Caco-2 (cell line): ENCODE data around the gene PRR12. TPM values are rescaled to one million over a fixed set of nuclear protein-coding genes. Genes with fewer than 3 reads are reported as not detected.

Experiments
- BruUV-seq: library from RNA; stranded (reverse); fragments of 400-500 nt; replicated peaks from 2 replicates; lab custom pipeline; 2021; lab: Mats Ljungman, UMichigan
- CTCF ChIA-PET: fragments of 300-600 bp; sonication (Branson Sonifier 250); formaldehyde crosslinking; loops from one replicate; lab custom pipeline; 2022; ENCODE audit warnings: antibody characterized with exemption; lab: Charles Lee
- POLR2A ChIA-PET: fragments of 300-600 bp; sonication (Branson Sonifier 250); formaldehyde crosslinking; loops from one replicate; lab custom pipeline; 2022; ENCODE audit warnings: antibody characterized with exemption; lab: Charles Lee
- DNase-seq, 2 experiments: peaks; one replicate each; pipeline versions ENCODE4 v3.0.0 to v3.0.0-alpha.2; 2020 to 2022
- H3K27me3 ChIP-seq: replicated peaks from 2 replicates; pipeline ENCODE4 v1.6.0; 2011; ENCODE audit warnings: low read length; ENCODE audit not compliant: control insufficient read depth, insufficient read depth
- H3K36me3 ChIP-seq: 2 replicates; pipeline ENCODE4 v1.5.1; 2011; ENCODE audit warnings: low read length; ENCODE audit not compliant: control insufficient read depth, insufficient read depth
- H3K4me1 ChIP-seq: fragments of 250-450 bp; sonication (Bioruptor Pico); 2 replicates; pipeline ENCODE4 v1.5.1; 2020; ENCODE audit warnings: mild to moderate bottlenecking
- H3K4me3 ChIP-seq: 2 replicates; pipeline ENCODE4 v1.5.1; 2011; ENCODE audit warnings: low read depth, mild to moderate bottlenecking, control low read depth, low read length
- H3K9me3 ChIP-seq: fragments of 250-450 bp; sonication (Bioruptor Pico); 2 replicates; pipeline ENCODE4 v1.5.1; 2020; ENCODE audit warnings: mild to moderate bottlenecking, moderate library complexity
- H3K27ac Mint-ChIP-seq: one replicate; pipeline ENCODE4 v1.8.0; 2022; ENCODE audit warnings: mixed read lengths; ENCODE audit not compliant: unreplicated experiment
- H3K27me3 Mint-ChIP-seq: one replicate; pipeline ENCODE4 v1.8.0; 2022; ENCODE audit warnings: mixed read lengths; ENCODE audit not compliant: insufficient read depth, unreplicated experiment
- H3K36me3 Mint-ChIP-seq: one replicate; pipeline ENCODE4 v1.8.0; 2022; ENCODE audit warnings: mild to moderate bottlenecking, mixed read lengths; ENCODE audit not compliant: insufficient read depth, unreplicated experiment
- H3K4me1 Mint-ChIP-seq: one replicate; pipeline ENCODE4 v1.8.0; 2022; ENCODE audit warnings: low read depth, mixed read lengths; ENCODE audit not compliant: unreplicated experiment
- H3K4me3 Mint-ChIP-seq: one replicate; pipeline ENCODE4 v1.8.0; 2022; ENCODE audit warnings: mild to moderate bottlenecking, moderate library complexity, mixed read lengths; ENCODE audit not compliant: unreplicated experiment
- H3K9me3 Mint-ChIP-seq: one replicate; pipeline ENCODE4 v1.8.0; 2022; ENCODE audit warnings: mixed read lengths; ENCODE audit not compliant: unreplicated experiment
- CTCF ChIP-seq, 2 experiments: fragments of 200-600 bp in 1 of 2; IDR thresholded peaks; 1 replicate in 1 of 2; 2 replicates in 1 of 2; pipeline versions ENCODE4 v1.5.1 to v1.8.0; 2011 to 2022; ENCODE audit warnings: antibody characterized with exemption in 1 of 2, control low read depth in 1 of 2, inconsistent platforms in 1 of 2, low read depth in 1 of 2, low read length in 1 of 2, mild to moderate bottlenecking in 1 of 2, moderate library complexity in 1 of 2; ENCODE audit not compliant: insufficient read depth in 1 of 2, severe bottlenecking in 1 of 2, unreplicated experiment in 1 of 2
- intact Hi-C: fragments of 100-400 bp; cut with micrococcal nuclease; formaldehyde crosslinking; loops from one replicate; pipeline ENCODE4 v1.10.0; 2022; ENCODE audit not compliant: unreplicated experiment
- total RNA-seq: library from RNA; stranded (reverse); gene quantifications from 2 replicates; pipeline ENCODE4 v1.2.3, GENCODE V29; 2022

Gene PRR12
- total RNA-seq, 1 experiment from 2014 or later = 38.8 TPM

GRCh38 chr19:49656456-49657109 lies 65.6 kb downstream of the PRR12 start:
- no peak for TF ChIP-seq CTCF (IDR thresholded peaks at IDR 0.05; ENCODE audit: insufficient read depth in 1 of 2, low read depth in 1 of 2, low read length in 1 of 2, severe bottlenecking in 1 of 2, unreplicated experiment in 1 of 2)
- no peak overlapping the region for H3K4me3 ChIP-seq
- H3K36me3 Mint-ChIP-seq = peaks cover 84% of the 10 kb centered on the region
- POLR2A ChIA-PET = interaction anchor here (1.4 kb wide), 1 partner anchor 17 kb away, joined by 3 read pairs; the partner anchor contains the start of gene RRAS
- H3K4me3 Mint-ChIP-seq = no peak overlapping the region
- intact Hi-C loops = no loop called here
- H3K4me1 Mint-ChIP-seq = no peaks in the 10 kb centered on the region
- peaks cover 22% of the 10 kb centered on the region for H3K36me3 ChIP-seq
- H3K27ac Mint-ChIP-seq = no peak overlapping the region
- no peaks in the 10 kb centered on the region for H3K27me3 Mint-ChIP-seq
- CTCF ChIA-PET = interaction anchor here (1.8 kb wide), 1 partner anchor 8 kb away, joined by 6 read pairs; no protein-coding TSS in a partner anchor
- H3K9me3 Mint-ChIP-seq = no peaks in the 10 kb centered on the region
- peaks cover 8% of the 10 kb centered on the region for H3K9me3 ChIP-seq
- DNase-seq = no peak
- BruUV-seq = no TSS peak
- H3K27me3 ChIP-seq = no peaks in the 10 kb centered on the region
- H3K4me1 ChIP-seq = no peaks in the 10 kb centered on the region

GRCh38 chr19:49657493-49658138 lies 66.6 kb downstream of the PRR12 start:
- DNase-seq = no peak
- Mint-ChIP-seq H3K27ac (peak overlapping the region; percentile 18), H3K9me3 (no peaks in the 10 kb centered on the region), H3K27me3 (no peaks in the 10 kb centered on the region), H3K36me3 (peaks cover 89% of the 10 kb centered on the region), H3K4me1 (no peaks in the 10 kb centered on the region), H3K4me3 (no peak overlapping the region)
- Histone ChIP-seq H3K4me3 (no peak overlapping the region), H3K36me3 (peaks cover 24% of the 10 kb centered on the region), H3K4me1 (no peaks in the 10 kb centered on the region), H3K27me3 (no peaks in the 10 kb centered on the region), H3K9me3 (peaks cover 8% of the 10 kb centered on the region)
- BruUV-seq = no TSS peak
- ChIA-PET POLR2A (interaction anchor here (1.1 kb wide), 1 partner anchor 16 kb away, joined by 3 read pairs; the partner anchor contains the start of gene SCAF1), CTCF (no interaction called here)
- no peak for TF ChIP-seq CTCF (IDR thresholded peaks at IDR 0.05; ENCODE audit: insufficient read depth in 1 of 2, low read depth in 1 of 2, low read length in 1 of 2, severe bottlenecking in 1 of 2, unreplicated experiment in 1 of 2)
- intact Hi-C loops = no loop called here

GRCh38 chr19:49658139-49658517 lies 67.1 kb downstream of the PRR12 start:
- no peak for TF ChIP-seq CTCF (IDR thresholded peaks at IDR 0.05; ENCODE audit: insufficient read depth in 1 of 2, low read depth in 1 of 2, low read length in 1 of 2, severe bottlenecking in 1 of 2, unreplicated experiment in 1 of 2)
- TSS peak; percentile 50 for BruUV-seq
- Histone ChIP-seq H3K4me1 (no peaks in the 10 kb centered on the region), H3K36me3 (peaks cover 24% of the 10 kb centered on the region), H3K4me3 (no peak overlapping the region), H3K27me3 (no peaks in the 10 kb centered on the region), H3K9me3 (peaks cover 8% of the 10 kb centered on the region)
- no peaks in the 10 kb centered on the region for H3K27me3 Mint-ChIP-seq
- peak overlapping the region; percentile 18 for H3K27ac Mint-ChIP-seq
- DNase-seq = no peak
- H3K36me3 Mint-ChIP-seq = peaks cover 89% of the 10 kb centered on the region
- ChIA-PET CTCF (no interaction called here), POLR2A (interaction anchor here (1.1 kb wide), 1 partner anchor 16 kb away, joined by 3 read pairs; the partner anchor contains the start of gene SCAF1)
- intact Hi-C loops = no loop called here
- H3K9me3 Mint-ChIP-seq = no peaks in the 10 kb centered on the region
- H3K4me3 Mint-ChIP-seq = no peak overlapping the region
- no peaks in the 10 kb centered on the region for H3K4me1 Mint-ChIP-seq
